CD4-positive, alpha-beta memory T cell (primary cell): ENCODE data around the gene ZNF688. TPM values are rescaled to one million over a fixed set of nuclear protein-coding genes. Genes with fewer than 3 reads are reported as not detected.

ENCODE experiments used
- CTCF ChIA-PET: fragments of 350-600 bp; sonication (Branson Sonifier 250); formaldehyde crosslinking; loops from one replicate; lab custom pipeline; 2021; ENCODE audit warnings: inconsistent platforms; ENCODE audit not compliant: partially characterized antibody; lab: Charles Lee
- POLR2A ChIA-PET: fragments of 350-600 bp; sonication (Branson Sonifier 250); formaldehyde crosslinking; loops from one replicate; lab custom pipeline; 2021; ENCODE audit not compliant: partially characterized antibody; lab: Charles Lee
- DNase-seq, 5 donors: peaks; one replicate each; pipeline versions ENCODE4 v3.0.0 to v3.0.0-alpha.2; 2020 to 2022; ENCODE audit warnings: mixed read lengths in 1 of 5
- H3K27ac ChIP-seq: one replicate; pipeline ENCODE4 v1.7.0; 2013; ENCODE audit warnings: low read depth, low read length
- H3K27me3 ChIP-seq: 2 replicates; pipeline ENCODE4 v1.7.0; 2013; ENCODE audit warnings: mild to moderate bottlenecking, low read length, moderate library complexity; ENCODE audit not compliant: insufficient read depth
- H3K36me3 ChIP-seq: 2 replicates; pipeline ENCODE4 v1.7.0; 2013; ENCODE audit warnings: mild to moderate bottlenecking, low read length, moderate library complexity; ENCODE audit not compliant: insufficient read depth
- H3K4me1 ChIP-seq: 2 replicates; pipeline ENCODE4 v1.7.0; 2013; ENCODE audit warnings: mild to moderate bottlenecking, low read length, moderate library complexity; ENCODE audit not compliant: insufficient read depth
- H3K4me3 ChIP-seq, 2 donors: one replicate each; pipeline ENCODE4 v1.7.0; 2013; ENCODE audit warnings: low read length in 2 of 2, mild to moderate bottlenecking in 1 of 2
- H3K9me3 ChIP-seq, 2 donors: one replicate each; pipeline ENCODE4 v1.7.0; 2013; ENCODE audit warnings: low read length in 2 of 2, control low read depth in 1 of 2; ENCODE audit not compliant: control insufficient read depth in 1 of 2
- H3K27ac Mint-ChIP-seq, 7 donors: one replicate each; pipeline ENCODE4 v1.8.0; 2020 to 2021; ENCODE audit warnings: mixed read lengths in 7 of 7, mild to moderate bottlenecking in 6 of 7, inconsistent platforms in 3 of 7, moderate library complexity in 3 of 7
- H3K27me3 Mint-ChIP-seq, 2 donors: one replicate each; pipeline ENCODE4 v1.8.0; 2020 to 2021; ENCODE audit warnings: mixed read lengths in 2 of 2
- H3K36me3 Mint-ChIP-seq, 2 donors: one replicate each; pipeline ENCODE4 v1.8.0; 2020 to 2021; ENCODE audit warnings: mixed read lengths in 2 of 2, inconsistent platforms in 1 of 2, mild to moderate bottlenecking in 1 of 2
- H3K4me1 Mint-ChIP-seq, 4 donors: one replicate each; pipeline ENCODE4 v1.8.0; 2020 to 2021; ENCODE audit warnings: mixed read lengths in 4 of 4, mild to moderate bottlenecking in 1 of 4
- H3K4me3 Mint-ChIP-seq, 8 donors: one replicate each; pipeline ENCODE4 v1.8.0; 2020 to 2021; ENCODE audit warnings: mixed read lengths in 8 of 8, mild to moderate bottlenecking in 7 of 8, moderate library complexity in 6 of 8, inconsistent platforms in 3 of 8
- H3K9me3 Mint-ChIP-seq, 8 donors: one replicate each; pipeline ENCODE4 v1.8.0; 2020 to 2021; ENCODE audit warnings: mixed read lengths in 8 of 8, mild to moderate bottlenecking in 5 of 8, inconsistent platforms in 3 of 8, moderate library complexity in 1 of 8
- intact Hi-C: fragments of 100-400 bp; cut with micrococcal nuclease; formaldehyde crosslinking; loops from one replicate; pipeline ENCODE4 v1.15.1; 2023
- polyA plus RNA-seq, 2 donors: library from polyadenylated mRNA; unstranded; fragments of 300-500 nt; fragmentation: Illumina TruSeq; gene quantifications; one replicate each; pipeline ENCODE4 v1.2.3, GENCODE V29; 2021
- total RNA-seq, 2 experiments: library from RNA; stranded (reverse); gene quantifications; one replicate each; pipeline ENCODE4 v1.2.3, GENCODE V29; 2021

The ZNF688 gene
- total and polyA plus RNA-seq, 4 experiments from 2014 or later = 21.4 to 33.8 (median 27.2) TPM

DNA sequence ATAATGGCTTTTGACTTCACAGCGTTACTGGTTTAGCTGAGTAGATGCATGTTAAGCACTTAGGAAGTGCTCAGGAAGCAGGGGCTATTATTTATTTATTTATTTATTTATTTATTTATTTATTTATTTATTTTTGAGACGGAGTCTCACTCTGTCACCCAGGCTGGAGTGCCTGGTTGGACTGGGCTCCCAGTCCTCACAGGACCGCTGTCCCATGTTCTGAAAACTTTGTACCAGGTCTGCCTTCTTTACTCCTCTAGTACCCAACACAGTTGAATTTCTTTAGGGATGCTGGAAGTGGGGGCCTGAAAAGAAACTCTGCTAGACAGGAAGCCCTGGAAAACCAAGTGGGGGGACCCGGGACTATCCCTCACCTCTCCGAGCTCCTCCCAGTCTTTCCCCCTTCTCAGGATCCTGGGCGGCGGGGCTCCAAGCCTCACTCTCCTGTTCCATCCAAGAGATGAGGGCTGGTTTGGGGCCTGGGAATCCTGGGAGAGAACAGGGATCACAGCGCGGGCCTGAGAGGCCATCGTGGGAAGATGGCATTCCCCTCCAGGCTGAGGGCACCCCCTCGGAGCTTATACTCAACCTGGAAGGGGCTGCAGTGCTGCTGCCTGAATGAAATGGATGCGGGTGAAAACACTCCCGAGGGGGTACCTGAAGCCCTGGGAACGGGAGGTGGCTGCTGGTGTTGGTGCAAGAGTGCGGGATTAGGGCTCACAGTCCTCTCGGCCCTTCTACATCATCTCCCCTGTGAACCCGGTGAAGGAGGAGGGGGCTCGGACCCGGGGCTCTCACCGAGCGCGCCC lies 674 bp downstream of the ZNF688 start:
- POLR2A ChIA-PET = interaction anchor here (0.9 to 3.7 kb wide), 25 partner anchors 11 to 385 kb away, joined by 3 to 188 read pairs (median 9); partner anchors contain the start of genes DCTPP1, FBRS, ITGAL and PRR14
- intact Hi-C loops = loop anchor here (1.0 to 5.0 kb wide), 3 partner anchors 20 to 87 kb away; partner anchors contain the start of gene FBRS
- Histone ChIP-seq H3K27ac (peak overlapping the region; percentile 90), H3K27me3 (no peaks in the 10 kb centered on the region), H3K4me1 (peaks cover 57% of the 10 kb centered on the region), H3K36me3 (peaks cover 4% of the 10 kb centered on the region), H3K9me3 (no peaks in the 10 kb centered on the region), H3K4me3 (peak overlapping the region; percentile 43 to 71)
- Mint-ChIP-seq H3K4me3 (peak overlapping the region; percentile 83 to 92 (median 86)), H3K9me3 (no peaks in the 10 kb centered on the region), H3K27ac (peak overlapping the region; percentile 88 to 97 (median 91)), H3K27me3 (no peaks in the 10 kb centered on the region), H3K4me1 (peaks cover 23 to 62% (median 41%) of the 10 kb centered on the region in 4 donors), H3K36me3 (peaks cover 0 to 7% of the 10 kb centered on the region in 2 donors)
- CTCF ChIA-PET = interaction anchor here (0.6 to 2.8 kb wide), 5 partner anchors 10 to 141 kb away, joined by 3 to 26 read pairs (median 5); partner anchors contain the start of genes DCTPP1, ZNF747 and ZNF764
- no peak for DNase-seq

DNA sequence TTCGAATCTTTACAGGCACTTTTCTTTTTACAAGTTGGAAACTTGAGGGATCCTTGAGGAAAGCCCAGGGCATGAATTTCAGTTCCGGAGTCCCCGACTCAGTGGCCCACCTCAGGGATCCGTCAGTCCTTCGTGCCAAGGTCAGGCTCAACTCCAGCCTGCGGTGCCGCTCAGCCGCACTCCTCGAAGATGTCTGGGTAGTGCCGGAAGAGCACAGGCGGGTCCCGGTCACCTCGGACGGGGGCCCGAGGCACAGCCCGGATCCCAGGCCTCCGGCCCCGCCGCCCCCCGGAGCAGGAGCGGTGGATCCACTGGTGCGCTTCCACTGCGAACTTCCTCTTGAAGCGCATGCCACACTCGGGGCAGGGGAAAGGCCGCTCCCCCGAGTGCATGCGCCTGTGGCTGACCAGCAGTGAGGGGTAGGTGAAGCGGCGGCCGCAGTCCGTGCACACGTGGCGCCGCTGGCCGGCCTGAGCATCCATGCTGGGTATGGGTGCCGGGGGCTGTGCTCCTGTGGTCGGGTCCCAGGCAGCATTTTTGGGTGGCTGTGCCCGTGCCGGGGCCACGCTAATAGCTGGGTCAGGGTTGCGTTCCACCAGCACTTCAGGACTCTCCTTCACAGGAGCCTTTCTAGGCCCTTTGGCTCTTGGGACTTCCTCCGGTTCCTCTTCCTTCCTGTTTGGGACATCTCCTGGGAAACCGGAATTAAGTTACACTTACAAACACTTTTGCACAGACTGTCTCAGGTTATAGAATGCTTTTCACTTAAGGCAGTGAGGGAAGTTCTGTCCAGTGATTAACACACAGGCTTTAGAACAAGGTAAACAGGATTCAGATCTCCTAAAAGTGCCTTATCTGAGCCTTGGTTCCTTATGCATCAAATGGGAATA lies 1.5 kb downstream of the ZNF688 start:
- intact Hi-C loops = loop anchor here (2.0 to 5.0 kb wide), 2 partner anchors 19 to 57 kb away; no protein-coding TSS in a partner anchor
- Mint-ChIP-seq H3K4me3 (peak overlapping the region in 7 of 8 donors; percentile 32 to 92 (median 86)), H3K27ac (peak overlapping the region in 6 of 7 donors; percentile 48 to 97 (median 66)), H3K27me3 (no peaks in the 10 kb centered on the region), H3K36me3 (peaks cover 0 to 7% of the 10 kb centered on the region in 2 donors), H3K9me3 (no peaks in the 10 kb centered on the region), H3K4me1 (peaks cover 23 to 69% (median 41%) of the 10 kb centered on the region in 4 donors)
- peaks cover 4% of the 10 kb centered on the region for H3K36me3 ChIP-seq
- POLR2A ChIA-PET = interaction anchor here (1.1 to 3.7 kb wide), 12 partner anchors 10 to 152 kb away, joined by 3 to 188 read pairs (median 27); partner anchors contain the start of genes FBRS, ZNF689, ZNF747 and ZNF764
- peak overlapping the region; percentile 30 for H3K27ac ChIP-seq
- no peaks in the 10 kb centered on the region for H3K9me3 ChIP-seq
- no peak for DNase-seq
- CTCF ChIA-PET = interaction anchor here (1.0 to 2.8 kb wide), 3 partner anchors 12 to 140 kb away, joined by 3 to 26 read pairs (median 22); partner anchors contain the start of genes DCTPP1, ZNF747 and ZNF764
- no peak overlapping the region for H3K4me3 ChIP-seq
- no peaks in the 10 kb centered on the region for H3K27me3 ChIP-seq
- peaks cover 57% of the 10 kb centered on the region for H3K4me1 ChIP-seq

DNA sequence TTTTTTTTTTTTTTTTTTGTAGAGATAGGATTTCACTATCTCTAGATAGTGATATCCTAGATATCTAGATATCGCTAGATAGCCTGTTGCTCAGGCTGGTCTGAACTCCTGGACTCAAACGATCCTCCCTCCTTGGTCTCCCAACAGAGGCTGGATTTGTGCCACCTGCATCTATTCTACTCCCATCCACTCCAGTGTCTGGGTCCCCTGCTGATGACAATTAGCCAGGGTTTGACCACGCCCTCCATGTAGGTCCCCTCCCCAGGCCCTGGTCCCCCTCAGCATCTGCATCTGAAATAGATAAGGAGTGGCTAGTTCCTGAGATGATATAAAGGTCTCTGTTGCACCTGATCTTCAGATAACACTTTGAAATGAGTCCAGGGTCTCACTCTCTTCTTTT lies 2.2 kb downstream of the ZNF688 start:
- intact Hi-C loops = no loop called here
- POLR2A ChIA-PET = interaction anchor here (1.2 to 4.5 kb wide), 6 partner anchors 11 to 187 kb away, joined by 4 to 78 read pairs (median 10); partner anchors contain the start of genes FBRS, SEPTIN1, ZNF747 and ZNF764
- Mint-ChIP-seq H3K27me3 (no peaks in the 10 kb centered on the region), H3K4me3 (peak overlapping the region in 5 of 8 donors; percentile 13 to 49 (median 31)), H3K36me3 (peaks cover 0 to 7% of the 10 kb centered on the region in 2 donors), H3K27ac (peak overlapping the region; percentile 17 to 99 (median 48)), H3K4me1 (peaks cover 20 to 63% (median 41%) of the 10 kb centered on the region in 4 donors), H3K9me3 (no peaks in the 10 kb centered on the region)
- Histone ChIP-seq H3K27ac (peak overlapping the region; percentile 77), H3K27me3 (no peaks in the 10 kb centered on the region), H3K36me3 (peaks cover 4% of the 10 kb centered on the region), H3K4me3 (no peak overlapping the region), H3K4me1 (peaks cover 57% of the 10 kb centered on the region), H3K9me3 (no peaks in the 10 kb centered on the region)
- no peak for DNase-seq
- CTCF ChIA-PET = interaction anchor here (1.9 to 2.1 kb wide), 2 partner anchors 28 to 139 kb away, joined by 5 to 7 read pairs; partner anchors contain the start of gene DCTPP1

DNA sequence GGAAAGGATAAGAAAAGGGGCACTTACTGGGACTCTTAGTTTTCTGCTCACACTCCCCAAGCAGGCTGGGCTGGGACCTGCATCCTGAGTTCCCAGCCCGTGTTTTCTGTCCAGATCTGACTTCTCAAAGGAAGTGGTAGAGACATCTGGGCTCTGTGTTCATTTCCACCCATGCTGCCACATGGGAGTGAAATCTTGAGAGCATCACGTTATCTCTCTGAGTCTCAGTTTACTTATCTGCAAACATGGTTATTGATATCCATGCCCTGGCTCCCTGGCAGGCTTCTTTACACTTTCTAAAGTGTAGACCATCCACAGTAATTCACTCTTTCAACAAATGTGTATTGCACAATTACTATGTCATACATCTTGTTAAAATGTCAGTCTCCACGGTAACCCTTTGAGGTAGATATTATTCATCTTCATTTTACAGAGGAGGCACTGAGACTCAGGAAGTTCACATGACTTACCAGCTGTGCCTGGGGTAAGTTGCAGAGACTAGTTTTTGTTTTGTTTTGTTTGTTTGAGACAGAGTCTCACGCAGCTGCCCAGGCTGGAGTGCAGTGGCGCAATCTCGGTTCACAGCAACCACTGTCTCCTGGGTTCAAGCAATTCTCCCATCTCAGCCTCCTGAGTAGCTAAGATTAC lies 3.4 kb downstream of the ZNF688 start:
- POLR2A ChIA-PET = interaction anchor here (0.7 to 4.5 kb wide), 16 partner anchors 10 to 186 kb away, joined by 3 to 78 read pairs (median 4); partner anchors contain the start of genes DCTPP1, FBRS, PRR14 and SEPTIN1
- Mint-ChIP-seq H3K9me3 (no peaks in the 10 kb centered on the region), H3K27me3 (no peaks in the 10 kb centered on the region), H3K4me3 (peak overlapping the region; percentile 82 to 93 (median 86)), H3K27ac (peak overlapping the region; percentile 96 to 99 (median 99)), H3K4me1 (peaks cover 20 to 59% (median 38%) of the 10 kb centered on the region in 4 donors), H3K36me3 (peaks cover 0 to 7% of the 10 kb centered on the region in 2 donors)
- H3K27me3 ChIP-seq = no peaks in the 10 kb centered on the region
- intact Hi-C loops = no loop called here
- peaks cover 57% of the 10 kb centered on the region for H3K4me1 ChIP-seq
- CTCF ChIA-PET = interaction anchor here (0.7 to 2.4 kb wide), 7 partner anchors 10 to 138 kb away, joined by 3 to 13 read pairs (median 5); partner anchors contain the start of genes DCTPP1, ZNF747 and ZNF764
- H3K27ac ChIP-seq = peak overlapping the region; percentile 77
- DNase-seq = peak; percentile 63 to 83 (median 76)
- H3K36me3 ChIP-seq = peaks cover 4% of the 10 kb centered on the region
- H3K9me3 ChIP-seq = no peaks in the 10 kb centered on the region
- H3K4me3 ChIP-seq = peak overlapping the region; percentile 30

DNA sequence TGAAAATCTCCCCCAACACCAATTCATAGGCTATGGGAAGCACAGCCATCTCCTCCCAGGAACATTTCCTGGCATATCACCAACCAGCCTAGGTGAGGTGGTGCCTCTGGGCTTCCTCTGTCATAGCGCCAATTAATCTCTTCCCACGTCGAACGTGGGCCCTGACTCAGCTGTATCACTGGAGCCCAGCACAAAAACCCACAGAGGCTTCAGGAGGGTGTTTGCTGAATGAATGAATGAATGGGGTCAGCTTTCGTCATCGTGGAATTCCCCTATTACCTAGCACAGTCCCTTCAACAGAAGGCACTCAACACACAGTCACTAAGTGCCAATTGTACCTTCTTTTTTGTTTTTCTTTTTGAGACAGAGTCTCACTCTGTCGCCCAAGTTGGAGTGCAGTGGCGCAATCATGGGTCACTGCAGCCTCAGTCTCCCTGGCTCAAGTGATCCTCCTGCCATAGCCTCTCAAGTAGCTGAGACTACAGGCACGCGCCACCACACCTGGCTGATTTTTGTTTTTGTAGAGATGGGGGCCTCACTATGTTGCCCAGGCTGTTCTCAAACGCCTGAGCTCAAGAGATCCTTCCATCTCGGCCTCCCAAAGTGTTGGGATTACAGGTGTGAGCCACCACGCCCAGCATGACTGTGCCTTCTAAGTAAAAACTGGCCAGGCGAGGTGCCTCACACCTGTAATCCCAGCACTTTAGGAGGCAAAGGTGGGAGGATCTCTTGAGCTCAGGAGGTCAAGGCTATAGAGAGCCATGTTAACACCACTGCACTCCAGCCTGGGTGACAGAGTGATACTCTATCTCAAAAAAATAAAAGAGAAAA lies 4.1 kb downstream of the ZNF688 start:
- Histone ChIP-seq H3K9me3 (no peaks in the 10 kb centered on the region), H3K4me3 (peak overlapping the region in 1 of 2 donors; percentile 4), H3K4me1 (peaks cover 52% of the 10 kb centered on the region), H3K27ac (peak overlapping the region; percentile 77), H3K27me3 (no peaks in the 10 kb centered on the region), H3K36me3 (peaks cover 4% of the 10 kb centered on the region)
- peak in 4 of 5 donors; percentile 54 to 88 (median 64) for DNase-seq
- H3K9me3 Mint-ChIP-seq = no peaks in the 10 kb centered on the region
- ChIA-PET CTCF (interaction anchor here (1.1 to 2.4 kb wide), 6 partner anchors 9 to 137 kb away, joined by 3 to 13 read pairs (median 8); partner anchors contain the start of genes DCTPP1, ZNF747 and ZNF764), POLR2A (interaction anchor here (0.7 to 4.5 kb wide), 14 partner anchors 9 to 137 kb away, joined by 3 to 78 read pairs (median 4); partner anchors contain the start of genes DCTPP1, FBRS, PRR14 and ZNF747)
- H3K36me3 Mint-ChIP-seq = peaks cover 0 to 7% of the 10 kb centered on the region in 2 donors
- peak overlapping the region in 7 of 8 donors; percentile 83 to 93 (median 87) for H3K4me3 Mint-ChIP-seq
- H3K27me3 Mint-ChIP-seq = no peaks in the 10 kb centered on the region
- peak overlapping the region; percentile 96 to 99 (median 99) for H3K27ac Mint-ChIP-seq
- peaks cover 20 to 59% (median 36%) of the 10 kb centered on the region in 4 donors for H3K4me1 Mint-ChIP-seq
- intact Hi-C loops = no loop called here
